MM.1S (cell line): Measurements from ENCODE around the gene APEH.

Source experiments
- DNase-seq: peaks from one replicate; pipeline ENCODE4 v3.0.0-alpha.2; 2015
- H2AFZ ChIP-seq: fragments of 300-600 bp; sonication (generic); 2 replicates; pipeline ENCODE4 v1.6.0; 2016; ENCODE audit warnings: antibody characterized with exemption, low read length
- H3F3A ChIP-seq: fragments of 300-600 bp; sonication (generic); 2 replicates; pipeline ENCODE4 v1.6.1; 2016; ENCODE audit warnings: mild to moderate bottlenecking, antibody characterized with exemption, low read length, moderate library complexity, mixed read lengths; ENCODE audit not compliant: insufficient read depth
- H3K27ac ChIP-seq: fragments of 300-600 bp; sonication (generic); 2 replicates; pipeline ENCODE4 v1.5.1; 2016; ENCODE audit warnings: mild to moderate bottlenecking, low read length
- H3K27me3 ChIP-seq: fragments of 300-600 bp; sonication (generic); replicated peaks from 2 replicates; pipeline ENCODE4 v1.6.0; 2016; ENCODE audit warnings: low read length; ENCODE audit not compliant: insufficient read depth
- H3K36me3 ChIP-seq: fragments of 300-600 bp; sonication (generic); replicated peaks from 2 replicates; pipeline ENCODE4 v1.6.1; 2016; ENCODE audit warnings: mild to moderate bottlenecking, low read length, mixed read lengths; ENCODE audit not compliant: insufficient read depth
- H3K4me1 ChIP-seq: fragments of 300-600 bp; sonication (generic); 2 replicates; pipeline ENCODE4 v1.6.1; 2016; ENCODE audit warnings: low read length, mixed read lengths
- H3K4me2 ChIP-seq: fragments of 300-600 bp; sonication (generic); 2 replicates; pipeline ENCODE4 v1.6.0; 2016; ENCODE audit warnings: low read depth, low read length
- H3K4me3 ChIP-seq: fragments of 300-600 bp; sonication (generic); 2 replicates; pipeline ENCODE4 v1.5.1; 2016; ENCODE audit warnings: low read length, mixed read lengths
- H3K79me2 ChIP-seq: fragments of 300-600 bp; sonication (generic); 2 replicates; pipeline ENCODE4 v1.6.1; 2016; ENCODE audit warnings: mixed run types, low read length, mixed read lengths
- H3K9ac ChIP-seq: fragments of 300-600 bp; sonication (generic); 2 replicates; pipeline ENCODE4 v1.6.1; 2016; ENCODE audit warnings: low read length, mixed read lengths
- H3K9me2 ChIP-seq: fragments of 300-600 bp; sonication (generic); replicated peaks from 2 replicates; pipeline ENCODE4 v1.6.1; 2016; ENCODE audit warnings: mild to moderate bottlenecking, low read length, mixed read lengths; ENCODE audit not compliant: insufficient read depth
- H3K9me3 ChIP-seq: fragments of 300-600 bp; sonication (generic); replicated peaks from 2 replicates; pipeline ENCODE4 v1.6.1; 2016; ENCODE audit warnings: mild to moderate bottlenecking, low read length, mixed read lengths; ENCODE audit not compliant: insufficient read depth
- H4K20me1 ChIP-seq: fragments of 300-600 bp; sonication (generic); 2 replicates; pipeline ENCODE4 v1.6.1; 2016; ENCODE audit warnings: mild to moderate bottlenecking, low read length, moderate library complexity, mixed read lengths; ENCODE audit not compliant: insufficient read depth
- EZH2 ChIP-seq: fragments of 300-600 bp; sonication (generic); optimal IDR thresholded peaks from 2 replicates; pipeline ENCODE3; 2017; ENCODE audit warnings: low read depth, mild to moderate bottlenecking, antibody characterized with exemption, low read length, mixed read lengths
- EZH2phosphoT487 ChIP-seq: fragments of 300-600 bp; sonication (generic); IDR thresholded peaks from 2 replicates; pipeline ENCODE4 v1.6.1; 2018; ENCODE audit warnings: antibody characterized with exemption, low read length
- TF ChIP-seq, protein P1 (sequence below): fragments of 300-600 bp; sonication (generic); IDR thresholded peaks from 2 replicates; pipeline ENCODE4 v1.5.1; 2016; ENCODE audit warnings: antibody characterized with exemption, low read length, mixed read lengths

Gene APEH

DNA sequence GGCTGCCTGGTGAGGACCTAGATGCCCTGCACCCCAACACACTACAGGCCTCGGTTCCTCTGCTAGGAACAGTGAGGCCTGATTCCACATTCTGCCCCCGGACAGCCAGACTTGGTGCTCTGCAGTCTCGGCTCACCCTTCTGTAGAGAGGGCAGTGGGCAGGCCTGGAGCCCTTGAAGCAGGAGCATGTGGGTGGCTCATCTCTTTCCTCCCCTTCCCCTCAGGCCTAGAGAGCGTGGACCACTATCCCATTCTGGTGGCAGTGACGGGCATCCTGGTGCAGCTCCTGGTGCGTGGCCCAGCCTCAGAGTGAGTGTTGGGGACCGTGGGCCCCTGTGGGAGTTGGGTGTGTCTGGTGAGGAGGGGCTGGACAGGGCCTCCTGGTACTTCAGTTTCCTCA lies 42.0 kb downstream of the APEH start:
- Histone ChIP-seq H3K27me3 (no peaks in the 10 kb centered on the region), H3K9me2 (no peaks in the 10 kb centered on the region), H3K4me3 (no peak overlapping the region), H3K27ac (no peak overlapping the region), H3K36me3 (no peaks in the 10 kb centered on the region), H3K4me1 (no peaks in the 10 kb centered on the region), H3K9ac (no peak overlapping the region), H4K20me1 (no peaks in the 10 kb centered on the region), H3F3A (no peaks in the 10 kb centered on the region), H3K4me2 (no peak overlapping the region), H2AFZ (no peak overlapping the region), H3K79me2 (peaks cover 3% of the 10 kb centered on the region; the same call in 1 of the 2 replicates), H3K9me3 (no peaks in the 10 kb centered on the region)
- DNase-seq: no peak
- TF ChIP-seq, protein P1, sequence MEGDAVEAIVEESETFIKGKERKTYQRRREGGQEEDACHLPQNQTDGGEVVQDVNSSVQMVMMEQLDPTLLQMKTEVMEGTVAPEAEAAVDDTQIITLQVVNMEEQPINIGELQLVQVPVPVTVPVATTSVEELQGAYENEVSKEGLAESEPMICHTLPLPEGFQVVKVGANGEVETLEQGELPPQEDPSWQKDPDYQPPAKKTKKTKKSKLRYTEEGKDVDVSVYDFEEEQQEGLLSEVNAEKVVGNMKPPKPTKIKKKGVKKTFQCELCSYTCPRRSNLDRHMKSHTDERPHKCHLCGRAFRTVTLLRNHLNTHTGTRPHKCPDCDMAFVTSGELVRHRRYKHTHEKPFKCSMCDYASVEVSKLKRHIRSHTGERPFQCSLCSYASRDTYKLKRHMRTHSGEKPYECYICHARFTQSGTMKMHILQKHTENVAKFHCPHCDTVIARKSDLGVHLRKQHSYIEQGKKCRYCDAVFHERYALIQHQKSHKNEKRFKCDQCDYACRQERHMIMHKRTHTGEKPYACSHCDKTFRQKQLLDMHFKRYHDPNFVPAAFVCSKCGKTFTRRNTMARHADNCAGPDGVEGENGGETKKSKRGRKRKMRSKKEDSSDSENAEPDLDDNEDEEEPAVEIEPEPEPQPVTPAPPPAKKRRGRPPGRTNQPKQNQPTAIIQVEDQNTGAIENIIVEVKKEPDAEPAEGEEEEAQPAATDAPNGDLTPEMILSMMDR: no peak
- TF ChIP-seq EZH2phosphoT487 (no peak), EZH2 (no peak)

DNA sequence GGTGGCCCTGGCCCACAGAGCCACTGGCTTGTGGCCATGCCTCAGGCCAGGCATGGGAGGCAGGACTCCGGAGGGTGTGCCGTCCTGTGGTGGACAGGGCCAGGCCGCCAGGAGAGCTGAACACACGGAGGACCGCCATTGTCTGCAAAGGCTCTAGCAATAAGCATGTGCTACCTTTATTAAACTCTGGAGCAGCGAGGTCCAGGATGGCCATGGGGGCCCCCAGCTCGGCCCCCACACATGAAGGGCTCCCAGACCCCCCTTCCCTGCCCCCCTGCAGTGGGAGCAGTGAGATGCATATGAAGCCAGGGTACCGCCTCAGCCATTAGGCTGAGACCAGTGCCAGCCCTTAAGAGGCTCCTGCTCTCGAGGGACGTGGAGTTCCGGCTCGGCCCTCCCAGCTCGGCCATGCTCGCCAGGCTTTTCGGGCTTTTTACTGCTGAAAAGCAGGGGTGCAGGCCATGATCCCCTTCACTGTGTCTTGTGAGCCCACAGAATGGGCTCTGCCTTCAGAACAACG lies 42.6 kb downstream of the APEH start:
- no peaks in the 10 kb centered on the region for H3K9me3 ChIP-seq
- H3K27ac ChIP-seq: no peak overlapping the region
- no peak overlapping the region for H3K9ac ChIP-seq
- H3K9me2 ChIP-seq: no peaks in the 10 kb centered on the region
- H3K4me2 ChIP-seq: no peak overlapping the region
- no peak for TF ChIP-seq EZH2
- TF ChIP-seq, protein P1: no peak
- TF ChIP-seq EZH2phosphoT487: no peak
- no peaks in the 10 kb centered on the region for H3K27me3 ChIP-seq
- no peak overlapping the region for H2AFZ ChIP-seq
- H3F3A ChIP-seq: no peaks in the 10 kb centered on the region
- H3K36me3 ChIP-seq: no peaks in the 10 kb centered on the region
- H3K79me2 ChIP-seq: peaks cover 9% of the 10 kb centered on the region
- no peaks in the 10 kb centered on the region for H3K4me1 ChIP-seq
- H3K4me3 ChIP-seq: no peak overlapping the region
- DNase-seq: no peak
- no peaks in the 10 kb centered on the region for H4K20me1 ChIP-seq

DNA sequence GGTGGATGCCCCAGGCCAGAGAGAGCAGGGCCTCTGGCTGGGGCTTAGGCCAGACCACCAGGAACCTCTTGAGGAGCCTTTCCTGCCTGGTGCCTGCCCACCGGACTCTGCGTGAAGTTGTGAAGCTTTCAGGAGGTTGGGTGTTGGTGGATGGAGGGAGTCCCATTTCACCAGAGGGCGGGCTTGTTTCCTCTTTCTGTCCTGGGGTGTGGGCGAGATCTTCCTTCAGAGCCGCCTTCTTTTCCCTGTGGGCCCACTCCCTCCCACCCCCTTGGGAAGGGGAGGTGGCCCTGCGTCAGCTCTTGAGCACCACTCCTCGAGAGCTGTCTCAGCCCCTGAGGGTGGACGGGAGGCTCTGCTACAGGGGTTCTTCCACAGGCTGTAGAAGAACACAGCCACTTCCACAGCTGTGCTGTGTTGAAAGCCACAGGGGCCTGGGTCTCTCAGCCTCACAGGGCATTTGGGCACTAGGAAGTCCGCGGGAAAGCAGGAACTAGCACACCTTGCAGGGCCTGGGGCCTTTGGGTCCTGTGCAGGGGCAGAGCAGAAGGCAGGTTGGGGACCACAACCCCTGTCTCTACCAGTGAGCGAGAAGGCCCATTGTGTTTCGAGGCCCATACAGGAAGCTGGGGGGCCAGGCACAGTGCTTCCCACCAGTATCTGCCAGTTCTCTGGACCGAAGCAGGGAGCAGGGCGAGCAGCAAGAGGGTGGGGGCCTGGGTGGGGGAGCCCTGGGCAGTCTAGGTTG lies 43.2 kb downstream of the APEH start:
- Histone ChIP-seq H3K27ac (no peak overlapping the region), H3K4me3 (no peak overlapping the region), H3F3A (no peaks in the 10 kb centered on the region), H3K79me2 (peaks cover 15% of the 10 kb centered on the region), H4K20me1 (no peaks in the 10 kb centered on the region), H3K36me3 (no peaks in the 10 kb centered on the region), H3K9ac (no peak overlapping the region), H3K4me2 (no peak overlapping the region), H3K27me3 (no peaks in the 10 kb centered on the region), H3K9me2 (no peaks in the 10 kb centered on the region), H2AFZ (no peak overlapping the region), H3K9me3 (no peaks in the 10 kb centered on the region), H3K4me1 (0 out of 2 replicates have a peak, but pooled peaks cover under 1% of the 10 kb centered on the region)
- no peak for DNase-seq
- TF ChIP-seq EZH2phosphoT487 (no peak), EZH2 (no peak)
- TF ChIP-seq, protein P1: no peak
